ENCODE measurements around the gene SLC13A4.

SLC13A4 gene

GRCh38 chr7:135736586-135737305, 8.8 kb upstream of the SLC13A4 start:
- Histone ChIP-seq H2AFZ (ENCODE audit: low read length) (no peak overlapping the region), H3K9me3 (ENCODE audit: low read length) (no peaks in the 10 kb centered on the region), H3K27ac (ENCODE audit: low read depth, low read length, poor library complexity, severe bottlenecking) (no peak overlapping the region), H3K4me2 (ENCODE audit: low read length) (no peak overlapping the region), H3K9me2 (ENCODE audit: low read depth, low read length) (no peaks in the 10 kb centered on the region), H3K4me3 (ENCODE audit: low read depth, low read length, poor library complexity, severe bottlenecking) (no peak overlapping the region), H3K9ac (ENCODE audit: low read length) (no peak overlapping the region), H3K79me2 (ENCODE audit: insufficient read depth, low read length) (no peaks in the 10 kb centered on the region), H3K27me3 (ENCODE audit: insufficient read depth, low read length) (peaks cover 9% of the 10 kb centered on the region; the same call in 1 of the 2 replicates), H3K36me3 (ENCODE audit: insufficient read depth, low read length) (no peaks in the 10 kb centered on the region), H4K20me1 (ENCODE audit: insufficient read depth, low read length) (no peaks in the 10 kb centered on the region), H3K4me1 (ENCODE audit: insufficient read depth, low read length, severe bottlenecking) (no peaks in the 10 kb centered on the region), H3F3A (ENCODE audit: insufficient read depth, low read length) (no peaks in the 10 kb centered on the region)
- TF ChIP-seq CTCF (IDR thresholded peaks at IDR 0.05; ENCODE audit: low read length) (no peak), EZH2 (IDR thresholded peaks at IDR 0.05; ENCODE audit: borderline replicate concordance, low read length) (no peak)

GRCh38 chr7:135734343-135734689, 6.3 kb upstream of the SLC13A4 start:
- no peak overlapping the region for H3K9ac ChIP-seq (ENCODE audit: low read length)
- H3K27me3 ChIP-seq (ENCODE audit: insufficient read depth, low read length), result peaks cover 16% of the 10 kb centered on the region; the same call in 1 of the 2 replicates
- no peaks in the 10 kb centered on the region for H3K9me3 ChIP-seq (ENCODE audit: low read length)
- no peak overlapping the region for H2AFZ ChIP-seq (ENCODE audit: low read length)
- no peaks in the 10 kb centered on the region for H3K79me2 ChIP-seq (ENCODE audit: insufficient read depth, low read length)
- TF ChIP-seq CTCF (IDR thresholded peaks at IDR 0.05; ENCODE audit: low read length), result no peak
- TF ChIP-seq EZH2 (IDR thresholded peaks at IDR 0.05; ENCODE audit: borderline replicate concordance, low read length), result no peak
- no peaks in the 10 kb centered on the region for H3K4me1 ChIP-seq (ENCODE audit: insufficient read depth, low read length, severe bottlenecking)
- H3K4me2 ChIP-seq (ENCODE audit: low read length), result no peak overlapping the region
- no peaks in the 10 kb centered on the region for H3K9me2 ChIP-seq (ENCODE audit: low read depth, low read length)
- H4K20me1 ChIP-seq (ENCODE audit: insufficient read depth, low read length), result no peaks in the 10 kb centered on the region
- H3K27ac ChIP-seq (ENCODE audit: low read depth, low read length, poor library complexity, severe bottlenecking), result no peak overlapping the region
- no peaks in the 10 kb centered on the region for H3F3A ChIP-seq (ENCODE audit: insufficient read depth, low read length)
- no peak overlapping the region for H3K4me3 ChIP-seq (ENCODE audit: low read depth, low read length, poor library complexity, severe bottlenecking)
- no peaks in the 10 kb centered on the region for H3K36me3 ChIP-seq (ENCODE audit: insufficient read depth, low read length)

GRCh38 chr7:135733603-135734342, 5.8 kb upstream of the SLC13A4 start:
- H3K27me3 ChIP-seq (ENCODE audit: insufficient read depth, low read length), result peaks cover 16% of the 10 kb centered on the region; the same call in 1 of the 2 replicates
- H3K27ac ChIP-seq (ENCODE audit: low read depth, low read length, poor library complexity, severe bottlenecking), result no peak overlapping the region
- H3K9ac ChIP-seq (ENCODE audit: low read length), result no peak overlapping the region
- no peaks in the 10 kb centered on the region for H3K9me2 ChIP-seq (ENCODE audit: low read depth, low read length)
- H3K4me1 ChIP-seq (ENCODE audit: insufficient read depth, low read length, severe bottlenecking), result no peaks in the 10 kb centered on the region
- no peaks in the 10 kb centered on the region for H3K9me3 ChIP-seq (ENCODE audit: low read length)
- no peaks in the 10 kb centered on the region for H3F3A ChIP-seq (ENCODE audit: insufficient read depth, low read length)
- H2AFZ ChIP-seq (ENCODE audit: low read length), result no peak overlapping the region
- no peak for TF ChIP-seq EZH2 (IDR thresholded peaks at IDR 0.05; ENCODE audit: borderline replicate concordance, low read length)
- no peak for TF ChIP-seq CTCF (IDR thresholded peaks at IDR 0.05; ENCODE audit: low read length)
- no peaks in the 10 kb centered on the region for H3K36me3 ChIP-seq (ENCODE audit: insufficient read depth, low read length)
- no peaks in the 10 kb centered on the region for H3K79me2 ChIP-seq (ENCODE audit: insufficient read depth, low read length)
- H4K20me1 ChIP-seq (ENCODE audit: insufficient read depth, low read length), result no peaks in the 10 kb centered on the region
- no peak overlapping the region for H3K4me2 ChIP-seq (ENCODE audit: low read length)
- H3K4me3 ChIP-seq (ENCODE audit: low read depth, low read length, poor library complexity, severe bottlenecking), result no peak overlapping the region
